ENCODE results near the gene TBC1D8. TPM values are rescaled to one million over a fixed set of nuclear protein-coding genes. Genes with fewer than 3 reads are reported as not detected.

The TBC1D8 gene
- total RNA-seq, 1 experiment from 2014 or later, result 51.7 TPM

GRCh38 chr2:101002562-101003277 is 148.5 kb downstream of the TBC1D8 start (continued):
- TF ChIP-seq ZBTB43 (CRISPR knock-in tag; IDR thresholded peaks at IDR 0.05) (no peak), TEAD1 (CRISPR knock-in tag; IDR thresholded peaks at IDR 0.05) (no peak), RORB (CRISPR knock-in tag; IDR thresholded peaks at IDR 0.05) (no peak), MAX (CRISPR knock-in tag; IDR thresholded peaks at IDR 0.05) (no peak), ZNF671 (CRISPR knock-in tag; IDR thresholded peaks at IDR 0.05) (no peak), SP1 (CRISPR knock-in tag; conservative IDR thresholded peaks at IDR 0.05) (no peak), TCF7 (CRISPR knock-in tag; IDR thresholded peaks at IDR 0.05; ENCODE audit: low read depth) (no peak), RELA (CRISPR knock-in tag; IDR thresholded peaks at IDR 0.05; ENCODE audit: borderline replicate concordance) (no peak), PRRX2 (CRISPR knock-in tag; IDR thresholded peaks at IDR 0.05) (no peak), ELF4 (CRISPR knock-in tag; IDR thresholded peaks at IDR 0.05; ENCODE audit: low read depth) (no peak), PREB (CRISPR knock-in tag; IDR thresholded peaks at IDR 0.05; ENCODE audit: borderline replicate concordance) (no peak), AFF4 (CRISPR knock-in tag; IDR thresholded peaks at IDR 0.05; ENCODE audit: borderline replicate concordance) (no peak), HMGA2 (CRISPR knock-in tag; IDR thresholded peaks at IDR 0.05) (no peak), NR3C1 (CRISPR knock-in tag; conservative IDR thresholded peaks at IDR 0.05; ENCODE audit: low read depth) (no peak), CREM (CRISPR knock-in tag; IDR thresholded peaks at IDR 0.05) (no peak)

GRCh38 chr2:101001691-101002561 is 149.3 kb downstream of the TBC1D8 start, which contains the start of gene RPL31:
TSS of gene RPL31 (plus strand) at chr2:101002289. CDS start at chr2:101002702, 413 bp downstream.
- H3K4me3 Mint-ChIP-seq, result peak within 1 kb of the TSS; percentile 98
- peak within 1 kb of the TSS; percentile 96 for H3K27ac Mint-ChIP-seq
- ChIA-PET CTCF (interaction anchor here (1.0 to 2.2 kb wide), 6 partner anchors 11 to 272 kb away, joined by 3 to 9 read pairs (median 4); no protein-coding TSS in a partner anchor), POLR2A (interaction anchor here (0.6 to 1.0 kb wide), 4 partner anchors 11 to 201 kb away, joined by 3 read pairs; partner anchors contain the start of gene TBC1D8)
- H3K27me3 Mint-ChIP-seq (ENCODE audit: low read depth), result peaks cover 12% of the 10 kb centered on the region
- H3K4me1 Mint-ChIP-seq, result peaks cover 41% of the 10 kb centered on the region
- ATAC-seq (peak; percentile 82), DNase-seq (ENCODE audit: low spot score) (peak; percentile 97)
- peaks cover 46% of the 10 kb centered on the region for H3K36me3 Mint-ChIP-seq
- no peaks in the 10 kb centered on the region for H3K9me3 Mint-ChIP-seq
- peak; percentile 28; the same call in 1 of the 2 replicates for TF ChIP-seq USF2 (CRISPR knock-in tag; IDR thresholded peaks at IDR 0.05)
- no peak for TF ChIP-seq SOX15 (CRISPR knock-in tag; IDR thresholded peaks at IDR 0.05)
- peak; percentile 97 for TF ChIP-seq TEAD1 (CRISPR knock-in tag; IDR thresholded peaks at IDR 0.05)
- TF ChIP-seq JUN (CRISPR knock-in tag; IDR thresholded peaks at IDR 0.05), result peak; percentile 93
- TF ChIP-seq ZBTB43 (CRISPR knock-in tag; IDR thresholded peaks at IDR 0.05), result no peak; the same call in 1 of the 2 replicates
- peak; percentile 93; the same call in 1 of the 2 replicates for TF ChIP-seq FOXP1 (CRISPR knock-in tag; IDR thresholded peaks at IDR 0.05; ENCODE audit: borderline replicate concordance)
- TF ChIP-seq E2F4 (CRISPR knock-in tag; IDR thresholded peaks at IDR 0.05; ENCODE audit: borderline replicate concordance, low read depth), result no peak
- peak; percentile 49; the same call in 1 of the 2 replicates for TF ChIP-seq ZNF232 (CRISPR knock-in tag; IDR thresholded peaks at IDR 0.05)
- no peak; the same call in 1 of the 2 replicates for TF ChIP-seq PRRX2 (CRISPR knock-in tag; IDR thresholded peaks at IDR 0.05)
- TF ChIP-seq ZNF512 (CRISPR knock-in tag; IDR thresholded peaks at IDR 0.05; ENCODE audit: borderline replicate concordance), result no peak
